PC-3 (cell line): ENCODE results near the gene DOCK1.

ENCODE experiments used
- EZH2 ChIP-seq: fragments of 300-600 bp; sonication (generic); IDR thresholded peaks from one replicate; pipeline ENCODE4 v1.6.1; 2017; ENCODE audit warnings: antibody characterized with exemption, mild to moderate bottlenecking, low read length; ENCODE audit not compliant: unreplicated experiment
- TF ChIP-seq, protein P1 (sequence below): fragments of 300-600 bp; sonication (generic); conservative IDR thresholded peaks from 2 replicates; pipeline ENCODE4 v1.5.1; 2017; ENCODE audit warnings: antibody characterized with exemption, low read depth, mild to moderate bottlenecking, low read length

DNA sequence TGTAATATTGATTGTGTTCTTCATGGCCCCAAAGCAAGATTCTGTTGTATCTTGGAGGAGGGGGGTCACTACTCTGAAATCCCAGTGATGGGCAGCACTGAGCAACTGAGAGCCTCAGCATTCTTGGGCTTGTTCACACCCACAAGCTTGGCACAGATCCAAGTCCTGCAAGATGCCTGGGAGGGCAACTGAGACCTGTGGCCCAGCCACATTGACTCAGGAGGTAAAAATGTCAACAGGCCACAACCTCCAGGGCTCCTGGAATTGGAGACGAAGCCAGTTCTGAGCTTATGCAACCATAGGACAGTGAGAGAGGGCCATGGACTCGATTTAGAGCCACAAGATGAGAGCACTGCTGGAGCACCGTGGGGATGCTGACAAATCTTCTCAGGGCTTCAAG is 3.1 kb upstream of the DOCK1 start:
- TF ChIP-seq, protein P1, sequence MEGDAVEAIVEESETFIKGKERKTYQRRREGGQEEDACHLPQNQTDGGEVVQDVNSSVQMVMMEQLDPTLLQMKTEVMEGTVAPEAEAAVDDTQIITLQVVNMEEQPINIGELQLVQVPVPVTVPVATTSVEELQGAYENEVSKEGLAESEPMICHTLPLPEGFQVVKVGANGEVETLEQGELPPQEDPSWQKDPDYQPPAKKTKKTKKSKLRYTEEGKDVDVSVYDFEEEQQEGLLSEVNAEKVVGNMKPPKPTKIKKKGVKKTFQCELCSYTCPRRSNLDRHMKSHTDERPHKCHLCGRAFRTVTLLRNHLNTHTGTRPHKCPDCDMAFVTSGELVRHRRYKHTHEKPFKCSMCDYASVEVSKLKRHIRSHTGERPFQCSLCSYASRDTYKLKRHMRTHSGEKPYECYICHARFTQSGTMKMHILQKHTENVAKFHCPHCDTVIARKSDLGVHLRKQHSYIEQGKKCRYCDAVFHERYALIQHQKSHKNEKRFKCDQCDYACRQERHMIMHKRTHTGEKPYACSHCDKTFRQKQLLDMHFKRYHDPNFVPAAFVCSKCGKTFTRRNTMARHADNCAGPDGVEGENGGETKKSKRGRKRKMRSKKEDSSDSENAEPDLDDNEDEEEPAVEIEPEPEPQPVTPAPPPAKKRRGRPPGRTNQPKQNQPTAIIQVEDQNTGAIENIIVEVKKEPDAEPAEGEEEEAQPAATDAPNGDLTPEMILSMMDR, result peak; percentile 32; the same call in 1 of the 2 replicates
- TF ChIP-seq EZH2, result no peak
